OCI-M2 (cell line): Measurements from ENCODE around the gene PATE3.

ENCODE experiments used
- DNase-seq: peaks from one replicate; lab custom pipeline; 2025; ENCODE audit not compliant: unreplicated experiment; lab: John Stamatoyannopoulos, UW

PATE3 gene

GRCh38 chr11:125787827-125788226 lies at the start of gene PATE3:
Gene PATE3 (plus strand): TSS chr11:125788127. CDS start chr11:125788152, 25 bp downstream.
- DNase-seq = no peak

GRCh38 chr11:125740617-125741016 lies 47.3 kb upstream of the PATE3 start:
- no peak for DNase-seq

GRCh38 chr11:125743681-125744080 lies 44.2 kb upstream of the PATE3 start:
- DNase-seq = no peak

GRCh38 chr11:125745979-125746378 lies 41.9 kb upstream of the PATE3 start, which contains the start of gene PATE1:
Gene PATE1 (plus strand): TSS chr11:125746279. CDS start chr11:125746305, 26 bp downstream.
- DNase-seq = no peak

- DNase-seq = no peak
Observed at GRCh38 chr11:125750629-125751028, 37.3 kb upstream of the PATE3 start.

GRCh38 chr11:125756050-125756449 lies 31.9 kb upstream of the PATE3 start:
- no peak for DNase-seq

GRCh38 chr11:125762445-125762844 lies 25.5 kb upstream of the PATE3 start:
- DNase-seq = no peak

- no peak for DNase-seq
Observed at GRCh38 chr11:125763483-125763882, 24.4 kb upstream of the PATE3 start.

- no peak for DNase-seq
Observed at GRCh38 chr11:125766251-125766650, 21.7 kb upstream of the PATE3 start.

GRCh38 chr11:125768336-125769046 lies 19.4 kb upstream of the PATE3 start:
- DNase-seq = no peak

- DNase-seq = no peak
Observed at GRCh38 chr11:125770583-125770982, 17.3 kb upstream of the PATE3 start.

- DNase-seq = no peak
Observed at GRCh38 chr11:125772834-125773505, 15.0 kb upstream of the PATE3 start.

- DNase-seq = no peak
Observed at GRCh38 chr11:125773516-125773915, 14.4 kb upstream of the PATE3 start.

GRCh38 chr11:125777309-125777708 lies 10.6 kb upstream of the PATE3 start:
- no peak for DNase-seq

- no peak for DNase-seq
Observed at GRCh38 chr11:125778728-125779127, 9.2 kb upstream of the PATE3 start, which contains the start of gene PATE2. Gene PATE2 (minus strand): TSS chr11:125778828. CDS start chr11:125778773, 55 bp downstream.

- no peak for DNase-seq
Observed at GRCh38 chr11:125784678-125785077, 3.2 kb upstream of the PATE3 start.

- DNase-seq = no peak
Observed at GRCh38 chr11:125790825-125791224, 2.9 kb downstream of the PATE3 start.

- DNase-seq = no peak
Observed at GRCh38 chr11:125797641-125798040, 9.7 kb downstream of the PATE3 start.

- DNase-seq = no peak
Observed at GRCh38 chr11:125799808-125800207, 11.9 kb downstream of the PATE3 start.

- no peak for DNase-seq
Observed at GRCh38 chr11:125802387-125802786, 14.5 kb downstream of the PATE3 start.

- no peak for DNase-seq
Observed at GRCh38 chr11:125807909-125808308, 20.0 kb downstream of the PATE3 start.

- DNase-seq = no peak
Observed at GRCh38 chr11:125833016-125833415, 45.1 kb downstream of the PATE3 start, which contains the start of gene PATE4. Gene PATE4 (plus strand): TSS chr11:125833316. CDS start chr11:125833360, 44 bp downstream.
